ENCODE measurements around the gene GBE1.

The GBE1 gene

GRCh38 chr3:81544385-81544784 is 217.1 kb downstream of the GBE1 start:
- H3K27me3 ChIP-seq (ENCODE audit: low read depth, low read length), result peaks cover 5% of the 10 kb centered on the region
- H3K27ac ChIP-seq (ENCODE audit: low read length), result no peak overlapping the region
- H3K9me3 ChIP-seq (ENCODE audit: insufficient read depth, low read length), result peaks cover 20% of the 10 kb centered on the region
- H3K36me3 ChIP-seq (replicated peaks; ENCODE audit: low read depth, low read length), result peaks cover 17% of the 10 kb centered on the region
- H3K4me1 ChIP-seq (ENCODE audit: low read length), result peaks cover 28% of the 10 kb centered on the region
- H4K20me1 ChIP-seq (ENCODE audit: insufficient read depth, low read length), result peaks cover 17% of the 10 kb centered on the region
- peak overlapping the region; percentile 85 for H3K4me2 ChIP-seq (ENCODE audit: low read length)
- no peak overlapping the region for H2AFZ ChIP-seq (ENCODE audit: low read depth, low read length)
- peak overlapping the region; percentile 56 for H3K4me3 ChIP-seq (ENCODE audit: low read length)
- TF ChIP-seq CTCF (IDR thresholded peaks at IDR 0.05; ENCODE audit: low read depth, low read length), result no peak
- TF ChIP-seq EZH2phosphoT487 (IDR thresholded peaks at IDR 0.05; ENCODE audit: low read depth), result peak; percentile 81
- no peak overlapping the region for H3K9ac ChIP-seq (ENCODE audit: low read length)
- no peaks in the 10 kb centered on the region for H3K79me2 ChIP-seq (ENCODE audit: low read length)

- no peak overlapping the region for H3K9ac ChIP-seq (ENCODE audit: low read length)
- peaks cover 17% of the 10 kb centered on the region for H4K20me1 ChIP-seq (ENCODE audit: insufficient read depth, low read length)
- H3K4me3 ChIP-seq (ENCODE audit: low read length), result no peak overlapping the region
- H3K27me3 ChIP-seq (ENCODE audit: low read depth, low read length), result peaks cover 5% of the 10 kb centered on the region
- H3K36me3 ChIP-seq (replicated peaks; ENCODE audit: low read depth, low read length), result no peaks in the 10 kb centered on the region
- no peak overlapping the region for H2AFZ ChIP-seq (ENCODE audit: low read depth, low read length)
- no peak overlapping the region for H3K4me2 ChIP-seq (ENCODE audit: low read length)
- no peak overlapping the region for H3K27ac ChIP-seq (ENCODE audit: low read length)
- peaks cover 28% of the 10 kb centered on the region for H3K4me1 ChIP-seq (ENCODE audit: low read length)
- H3K9me3 ChIP-seq (ENCODE audit: insufficient read depth, low read length), result no peaks in the 10 kb centered on the region
- H3K79me2 ChIP-seq (ENCODE audit: low read length), result no peaks in the 10 kb centered on the region
- TF ChIP-seq EZH2phosphoT487 (IDR thresholded peaks at IDR 0.05; ENCODE audit: low read depth) (no peak), CTCF (IDR thresholded peaks at IDR 0.05; ENCODE audit: low read depth, low read length) (no peak)
These were observed 220.7 kb downstream of the GBE1 start for GRCh38 chr3:81540787-81541186.

- H2AFZ ChIP-seq (ENCODE audit: low read depth, low read length), result no peak overlapping the region
- TF ChIP-seq EZH2phosphoT487 (IDR thresholded peaks at IDR 0.05; ENCODE audit: low read depth) (no peak), CTCF (IDR thresholded peaks at IDR 0.05; ENCODE audit: low read depth, low read length) (no peak)
- H3K9me3 ChIP-seq (ENCODE audit: insufficient read depth, low read length), result no peaks in the 10 kb centered on the region
- H3K9ac ChIP-seq (ENCODE audit: low read length), result no peak overlapping the region
- no peak overlapping the region for H3K27ac ChIP-seq (ENCODE audit: low read length)
- no peaks in the 10 kb centered on the region for H3K27me3 ChIP-seq (ENCODE audit: low read depth, low read length)
- H4K20me1 ChIP-seq (ENCODE audit: insufficient read depth, low read length), result no peaks in the 10 kb centered on the region
- H3K4me2 ChIP-seq (ENCODE audit: low read length), result no peak overlapping the region
- H3K36me3 ChIP-seq (replicated peaks; ENCODE audit: low read depth, low read length), result peaks cover 4% of the 10 kb centered on the region
- no peaks in the 10 kb centered on the region for H3K4me1 ChIP-seq (ENCODE audit: low read length)
- H3K4me3 ChIP-seq (ENCODE audit: low read length), result no peak overlapping the region
- no peaks in the 10 kb centered on the region for H3K79me2 ChIP-seq (ENCODE audit: low read length)
These were observed 229.6 kb downstream of the GBE1 start for GRCh38 chr3:81531846-81532245.

- Histone ChIP-seq H3K27me3 (ENCODE audit: low read depth, low read length) (no peaks in the 10 kb centered on the region), H3K4me1 (ENCODE audit: low read length) (no peaks in the 10 kb centered on the region), H3K27ac (ENCODE audit: low read length) (no peak overlapping the region), H3K36me3 (replicated peaks; ENCODE audit: low read depth, low read length) (peaks cover 4% of the 10 kb centered on the region), H2AFZ (ENCODE audit: low read depth, low read length) (no peak overlapping the region), H3K79me2 (ENCODE audit: low read length) (no peaks in the 10 kb centered on the region), H3K9me3 (ENCODE audit: insufficient read depth, low read length) (no peaks in the 10 kb centered on the region), H3K4me3 (ENCODE audit: low read length) (no peak overlapping the region), H3K9ac (ENCODE audit: low read length) (no peak overlapping the region), H3K4me2 (ENCODE audit: low read length) (no peak overlapping the region), H4K20me1 (ENCODE audit: insufficient read depth, low read length) (no peaks in the 10 kb centered on the region)
- TF ChIP-seq CTCF (IDR thresholded peaks at IDR 0.05; ENCODE audit: low read depth, low read length) (no peak), EZH2phosphoT487 (IDR thresholded peaks at IDR 0.05; ENCODE audit: low read depth) (no peak)
These were observed 230.2 kb downstream of the GBE1 start for GRCh38 chr3:81531263-81531662.
